NCI-H1092 treated with DMSO at 0.1 percent for 48 hours (cell line): ENCODE measurements around the gene DERL3.

Experiments used
- DNase-seq: peaks from one replicate; lab custom pipeline; 2025; lab: John Stamatoyannopoulos, UW

DERL3 gene

DNA sequence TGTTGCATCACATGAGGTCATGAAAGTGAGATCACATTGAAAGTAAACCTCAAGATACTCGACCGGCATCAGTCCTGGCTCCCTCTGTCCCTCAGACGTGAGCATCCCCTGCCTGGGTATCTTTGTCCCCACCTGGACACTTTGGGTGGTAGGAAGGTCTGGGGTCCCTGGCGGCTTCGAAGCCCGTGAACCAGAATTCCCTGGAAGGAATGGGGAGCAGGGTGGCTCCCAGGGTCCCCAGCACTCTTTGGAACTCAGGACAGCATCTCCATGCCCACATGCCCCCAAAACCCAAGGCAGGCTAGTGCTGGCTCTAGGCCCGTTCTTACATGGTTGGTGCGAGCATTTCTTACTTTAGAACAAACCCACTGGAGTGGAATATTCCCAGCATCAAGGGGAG is 7.5 kb downstream of the DERL3 start:
- DNase-seq: no peak

DNA sequence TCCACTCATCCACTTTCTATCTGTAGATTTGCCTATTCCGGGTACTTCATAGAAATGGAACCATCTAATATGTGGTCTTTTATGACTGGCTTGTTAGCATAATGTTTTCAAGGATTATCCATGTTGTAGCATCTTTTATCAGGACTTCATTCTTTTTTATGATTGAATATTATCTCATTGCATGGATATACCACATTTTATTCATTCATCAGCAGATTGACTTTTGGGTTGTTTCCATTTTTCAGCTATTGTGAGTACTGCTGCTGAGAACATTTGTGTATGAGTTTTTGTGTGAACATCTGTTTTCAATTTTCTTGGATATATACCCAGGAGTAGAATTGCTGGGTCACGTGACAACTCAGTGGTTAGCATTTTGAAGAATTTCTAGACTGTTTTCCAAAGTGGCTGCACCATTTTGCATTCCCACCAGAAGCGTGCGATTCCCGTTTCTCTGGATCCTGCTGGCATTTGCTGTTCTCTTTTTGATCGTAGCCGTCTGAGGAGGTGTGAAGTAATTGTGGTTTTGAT is 8.9 kb downstream of the DERL3 start:
- no peak for DNase-seq

- DNase-seq: no peak
Measured at GRCh38 chr22:23828800-23829680, 9.8 kb downstream of the DERL3 start.

GRCh38 chr22:23827351-23827995 is 11.3 kb downstream of the DERL3 start:
- no peak for DNase-seq

- DNase-seq: no peak
Measured at GRCh38 chr22:23826510-23827350, 12.1 kb downstream of the DERL3 start.

- no peak for DNase-seq
Measured at GRCh38 chr22:23825246-23825905, 13.4 kb downstream of the DERL3 start.

DNA sequence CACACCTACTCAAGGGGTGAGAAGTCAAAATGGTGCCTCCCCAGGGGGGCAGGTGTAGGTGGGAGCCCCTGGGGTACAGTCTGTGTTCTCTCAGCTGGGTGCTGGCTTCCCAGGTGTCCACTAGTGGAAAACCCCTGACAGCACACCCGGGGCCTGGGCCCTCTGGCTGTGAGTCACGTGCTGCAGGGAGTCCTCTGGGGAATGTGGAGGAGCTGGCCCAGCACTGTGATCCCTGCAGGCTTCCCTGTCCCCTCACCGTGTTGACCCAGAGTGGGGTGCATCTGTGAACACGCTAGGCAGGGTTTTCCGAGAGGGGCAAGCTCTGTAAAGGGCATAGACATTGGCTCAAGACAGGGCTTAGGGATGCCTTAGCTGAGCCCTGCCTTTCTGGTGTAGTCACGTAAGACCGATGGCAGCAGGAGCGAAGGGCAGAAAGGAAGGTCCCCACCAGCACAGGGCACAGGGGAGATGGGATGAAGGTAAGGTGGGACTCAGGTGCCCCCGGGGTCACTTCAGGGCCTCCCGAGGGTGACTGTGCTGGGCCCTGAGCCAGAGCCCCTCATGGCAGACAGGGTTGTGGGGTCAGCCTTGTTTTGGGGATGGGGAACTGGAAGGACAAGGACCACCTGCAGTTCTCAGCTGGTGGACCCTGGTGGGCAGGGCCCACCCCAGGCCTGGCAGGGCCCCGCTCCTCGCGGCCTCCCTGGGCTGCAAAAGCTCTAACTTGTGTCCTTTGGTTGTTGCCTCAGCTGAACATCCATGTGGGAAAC is 14.1 kb downstream of the DERL3 start:
- no peak for DNase-seq

DNA sequence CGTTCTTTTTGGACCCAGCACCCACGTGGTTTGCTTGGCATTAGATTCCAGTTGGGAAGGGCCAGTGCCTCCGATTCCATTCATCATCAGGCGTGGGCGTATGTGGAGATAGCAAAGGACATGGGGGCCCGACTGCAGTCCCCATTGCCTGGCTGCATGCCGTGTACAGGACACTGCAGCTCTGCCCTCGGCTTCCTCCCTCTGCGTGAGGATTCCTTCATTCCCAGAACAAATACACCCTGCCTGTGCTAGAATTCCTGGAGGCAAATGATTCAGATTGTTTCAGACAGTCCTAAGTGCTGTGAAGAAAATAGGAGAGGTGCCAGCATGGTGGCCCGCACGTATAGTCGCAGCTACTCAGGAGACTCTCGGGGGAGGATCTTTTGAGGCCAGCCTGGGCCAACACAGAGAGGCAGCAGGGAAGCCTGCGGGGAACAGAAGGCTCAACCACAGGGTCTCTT is 15.4 kb downstream of the DERL3 start:
- DNase-seq: no peak

DNA sequence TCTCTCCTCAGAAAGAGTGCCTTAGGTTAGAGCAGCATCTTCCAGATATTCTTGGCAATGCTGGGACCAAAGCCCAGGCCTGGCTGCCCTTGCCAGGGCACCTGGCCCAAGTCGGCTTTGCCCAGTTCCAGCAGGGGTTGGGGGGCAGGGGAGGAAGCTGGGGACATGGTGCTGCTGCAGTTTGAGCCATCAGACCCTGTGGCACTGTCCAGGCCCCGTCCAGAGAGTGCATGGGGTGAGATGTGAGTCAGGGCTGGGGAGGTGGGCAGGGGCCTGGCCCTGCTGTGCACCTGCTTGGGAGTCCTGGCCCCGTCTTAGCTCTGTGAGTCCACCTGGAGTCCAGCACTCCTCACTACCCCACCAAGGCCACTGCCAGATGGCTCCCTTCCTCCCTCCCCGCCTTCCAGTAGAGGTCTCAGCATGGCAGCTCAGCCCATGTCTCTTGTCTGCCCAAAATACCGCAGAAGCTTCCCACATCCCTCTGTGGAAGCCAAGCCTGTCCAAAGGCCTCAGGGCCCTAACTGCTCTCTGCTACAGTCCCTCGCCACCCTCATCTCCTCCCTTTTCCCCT is 16.6 kb downstream of the DERL3 start:
- DNase-seq: no peak

DNA sequence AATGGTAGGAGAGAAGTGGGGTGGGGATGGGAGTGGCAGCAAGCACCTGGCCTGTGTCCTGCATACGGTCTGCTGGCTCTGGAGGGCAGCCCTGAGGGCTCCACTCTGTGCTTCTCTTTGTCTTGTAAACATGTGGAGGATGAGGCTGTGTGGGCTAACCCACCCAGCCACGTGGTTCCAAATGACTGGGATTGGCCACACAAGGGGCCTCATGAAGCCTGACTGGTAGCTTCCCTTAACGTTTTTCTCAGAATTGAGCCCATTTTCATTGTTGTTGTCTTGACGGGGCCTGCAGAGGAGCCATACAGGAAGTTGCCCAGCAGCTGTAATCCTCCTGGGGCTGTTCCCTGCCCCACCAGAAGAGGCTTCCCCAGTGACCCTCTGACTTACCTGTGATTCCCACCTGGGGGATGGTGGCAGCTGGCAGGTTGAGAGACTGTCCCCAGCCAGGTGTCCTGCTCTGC is 18.0 kb downstream of the DERL3 start:
- DNase-seq: no peak

- DNase-seq: no peak
Measured at GRCh38 chr22:23818541-23818940, 20.3 kb downstream of the DERL3 start.

DNA sequence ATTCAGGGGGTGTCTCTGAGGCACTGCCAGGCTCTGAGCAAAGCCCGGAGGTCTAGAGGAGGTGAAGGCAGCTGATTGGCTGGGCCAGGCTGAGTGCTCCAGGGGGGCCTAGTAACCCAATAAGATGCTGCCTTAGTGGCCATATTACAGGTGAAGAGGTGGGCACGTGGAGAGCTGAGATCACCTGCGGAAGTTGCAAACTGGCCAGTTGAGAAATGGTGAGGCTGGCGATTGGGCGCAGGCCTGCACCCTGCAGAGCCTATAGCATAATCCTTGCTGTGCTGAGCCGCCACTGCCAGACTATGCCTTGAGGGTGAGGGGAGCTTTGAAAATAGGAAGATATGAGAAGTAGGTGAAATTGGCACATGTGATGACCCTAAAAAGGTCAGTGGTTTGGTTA is 21.7 kb downstream of the DERL3 start:
- DNase-seq: no peak

DNA sequence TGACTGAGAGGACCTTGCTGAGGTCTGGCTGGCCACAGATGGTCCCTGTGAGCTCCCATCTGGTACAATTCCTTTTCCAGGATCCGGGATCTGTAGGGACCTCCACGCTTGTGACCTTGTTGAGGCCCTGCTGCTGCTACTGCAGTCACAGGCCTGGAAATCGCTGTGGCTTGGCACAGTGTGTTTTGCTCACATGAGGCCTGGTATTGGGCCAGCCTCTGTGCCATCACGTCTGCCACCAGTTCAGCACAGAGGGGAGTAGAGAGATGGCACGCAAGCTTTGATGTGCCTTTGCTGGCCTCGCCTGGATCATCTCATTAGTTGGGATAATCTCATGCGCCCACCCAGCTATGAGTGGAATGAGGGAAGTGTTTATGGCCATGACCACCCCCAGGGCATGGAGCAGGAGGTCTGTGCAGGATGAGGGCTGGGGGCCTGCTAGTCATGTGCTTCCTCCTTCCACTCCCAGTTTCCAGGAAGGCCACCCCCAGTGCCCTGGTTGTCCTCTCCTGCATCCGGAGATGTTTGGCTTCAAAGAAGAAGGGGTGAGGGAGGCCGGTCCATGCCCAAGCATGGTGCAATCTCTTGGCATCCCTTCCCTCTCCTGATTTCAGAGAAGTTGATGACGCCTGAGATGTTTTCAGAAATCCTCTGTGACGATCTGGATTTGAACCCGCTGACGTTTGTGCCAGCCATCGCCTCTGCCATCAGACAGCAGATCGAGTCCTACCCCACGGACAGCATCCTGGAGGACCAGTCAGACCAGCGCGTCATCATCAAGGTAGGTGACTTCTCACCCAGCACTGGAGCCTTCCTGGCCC is 22.4 kb downstream of the DERL3 start:
- no peak for DNase-seq

DNA sequence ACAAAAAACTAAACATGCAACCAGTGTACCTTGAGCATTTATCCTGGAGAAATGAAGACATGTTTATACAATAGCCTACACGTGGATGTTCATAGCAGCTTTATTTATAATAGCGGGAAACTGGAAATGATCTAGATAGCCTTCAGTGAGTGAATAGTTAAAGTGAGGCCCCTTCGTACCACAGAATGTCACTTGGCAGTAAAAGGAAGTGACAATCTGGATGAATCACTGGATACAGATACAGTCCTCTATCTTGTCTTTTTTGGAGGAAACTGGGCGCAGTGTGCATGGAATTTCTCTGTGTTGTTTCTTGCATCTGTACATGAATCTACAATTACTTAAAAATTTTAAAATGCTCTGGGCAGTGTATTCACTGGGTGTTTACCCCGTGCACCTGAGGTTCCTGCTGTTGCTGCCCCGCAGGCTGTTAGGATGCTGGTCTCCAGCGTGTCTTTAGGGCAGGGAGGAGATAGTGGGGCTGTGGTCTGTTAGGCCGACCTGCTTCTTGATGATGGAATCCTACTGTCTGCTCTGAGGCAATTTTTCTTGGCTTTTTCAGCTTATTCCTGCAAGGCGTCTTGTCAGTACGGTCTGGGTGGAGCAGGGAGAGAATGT is 23.2 kb downstream of the DERL3 start:
- no peak for DNase-seq

GRCh38 chr22:23812378-23812777 is 26.4 kb downstream of the DERL3 start:
- no peak for DNase-seq

- DNase-seq: no peak
Measured at GRCh38 chr22:23806837-23807236, 32.0 kb downstream of the DERL3 start.

GRCh38 chr22:23804781-23805291 is 34.0 kb downstream of the DERL3 start:
- DNase-seq: no peak

GRCh38 chr22:23803001-23803819 is 35.6 kb downstream of the DERL3 start:
- DNase-seq: no peak
